H1 (cell line): ENCODE data around the gene DNASE1L1. TPM values are rescaled to one million over a fixed set of nuclear protein-coding genes. Genes with fewer than 3 reads are reported as not detected.
A peak's percentile ranks its signal among the peaks of the same experiment; 100 is the strongest.

Experiments
- CTCF ChIA-PET: fragments of 300-600 bp; sonication (Branson Sonifier 250); formaldehyde crosslinking; loops from one replicate; lab custom pipeline; 2021; ENCODE audit not compliant: partially characterized antibody; lab: Charles Lee
- POLR2A ChIA-PET: fragments of 300-600 bp; sonication (Branson Sonifier 250); formaldehyde crosslinking; loops from one replicate; lab custom pipeline; 2021; ENCODE audit warnings: inconsistent platforms; ENCODE audit not compliant: partially characterized antibody; lab: Charles Lee
- DNase-seq, 2 experiments: peaks; one replicate each; pipeline versions ENCODE4 v3.0.0 to v3.0.0-alpha.2; 2010 to 2022; ENCODE audit warnings: low spot score in 2 of 2, low read depth in 1 of 2, mixed read lengths in 1 of 2
- FAIRE-seq: peaks from 2 replicates; lab custom pipeline; 2011; peaks lifted over from hg19 to GRCh38; lab: Jason Lieb, UNC
- H2AFZ ChIP-seq: 2 replicates; pipeline ENCODE4 v1.8.1; 2012; ENCODE audit warnings: low read length, inconsistent platforms
- H2AK5ac ChIP-seq: 2 replicates; pipeline ENCODE4 v1.6.1; 2013; ENCODE audit warnings: low read depth, low read length
- H2BK120ac ChIP-seq: replicated peaks from 2 replicates; pipeline ENCODE3; 2013; ENCODE audit warnings: low read depth, low read length, inconsistent platforms
- H2BK12ac ChIP-seq: 2 replicates; pipeline ENCODE4 v1.6.1; 2013; ENCODE audit warnings: low read depth, low read length
- H2BK15ac ChIP-seq: 2 replicates; pipeline ENCODE4 v1.6.1; 2013; ENCODE audit warnings: low read length
- H2BK20ac ChIP-seq: 2 replicates; pipeline ENCODE4 v1.6.1; 2013; ENCODE audit warnings: low read length
- H2BK5ac ChIP-seq: 2 replicates; pipeline ENCODE4 v1.6.1; 2013; ENCODE audit warnings: low read depth, low read length
- H3K14ac ChIP-seq: 2 replicates; pipeline ENCODE4 v1.6.1; 2013; ENCODE audit warnings: inconsistent platforms; ENCODE audit not compliant: insufficient read length
- H3K18ac ChIP-seq: 2 replicates; pipeline ENCODE4 v1.6.1; 2013; ENCODE audit warnings: low read length; ENCODE audit errors: extremely low read depth
- H3K23ac ChIP-seq: 2 replicates; pipeline ENCODE4 v1.6.1; 2013; ENCODE audit warnings: inconsistent platforms; ENCODE audit not compliant: insufficient read length
- H3K23me2 ChIP-seq: 2 replicates; pipeline ENCODE4 v1.6.1; 2013; ENCODE audit warnings: low read depth, low read length
- H3K27ac ChIP-seq: 2 replicates; pipeline ENCODE4 v1.6.1; 2011; ENCODE audit warnings: low read depth, low read length, inconsistent platforms
- H3K27me3 ChIP-seq, 4 experiments: replicated peaks in 1 of 4; 1 replicate in 1 of 4; 2 replicates in 3 of 4; pipeline versions ENCODE4 v1.6.1 to v1.8.1; 2011 to 2013; ENCODE audit warnings: low read length in 3 of 4, mild to moderate bottlenecking in 3 of 4, inconsistent platforms in 2 of 4, mixed read lengths in 2 of 4, moderate library complexity in 1 of 4; ENCODE audit not compliant: control insufficient read depth in 3 of 4, insufficient read depth in 3 of 4; ENCODE audit errors: extremely low read depth in 1 of 4
- H3K36me3 ChIP-seq, 4 experiments: 2 replicates each; pipeline versions ENCODE4 v1.6.1 to v1.8.1; 2011 to 2013; ENCODE audit warnings: mild to moderate bottlenecking in 4 of 4, low read length in 3 of 4, moderate library complexity in 2 of 4, control low read depth in 1 of 4, inconsistent platforms in 1 of 4; ENCODE audit not compliant: insufficient read depth in 4 of 4, control insufficient read depth in 2 of 4
- H3K4ac ChIP-seq: replicated peaks from 2 replicates; pipeline ENCODE3; 2013; ENCODE audit warnings: low read length, low read depth, mixed read lengths, inconsistent platforms; ENCODE audit not compliant: insufficient read length
- H3K4me1 ChIP-seq, 4 experiments: replicated peaks in 1 of 4; 1 replicate in 1 of 4; 2 replicates in 3 of 4; pipeline versions ENCODE4 v1.6.1 to v1.8.1; 2011 to 2013; ENCODE audit warnings: low read length in 3 of 4, inconsistent platforms in 2 of 4, mixed read lengths in 1 of 4; ENCODE audit not compliant: insufficient read depth in 4 of 4, control insufficient read depth in 3 of 4
- H3K4me2 ChIP-seq, 2 experiments: 2 replicates each; pipeline versions ENCODE4 v1.6.1 to v1.8.1; 2011 to 2013; ENCODE audit warnings: low read depth in 2 of 2, low read length in 2 of 2, control low read depth in 1 of 2, inconsistent platforms in 1 of 2, mild to moderate bottlenecking in 1 of 2; ENCODE audit not compliant: insufficient read depth in 1 of 2
- H3K4me3 ChIP-seq, 4 experiments: fragments of 200-600, 300-600 bp in 1 of 4; sonication (generic), shearing (Covaris generic), sonication (Bioruptor Twin) in 1 of 4; 2 replicates each; pipeline versions ENCODE4 v1.5.1 to v1.8.1; 2011 to 2016; ENCODE audit warnings: low read length in 4 of 4, low read depth in 3 of 4, control low read depth in 2 of 4, inconsistent platforms in 2 of 4, mild to moderate bottlenecking in 2 of 4, mixed read lengths in 1 of 4, moderate library complexity in 1 of 4; ENCODE audit not compliant: insufficient read depth in 2 of 4; ENCODE audit errors: extremely low read depth in 1 of 4
- H3K56ac ChIP-seq: replicated peaks from 2 replicates; pipeline ENCODE3; 2013; ENCODE audit warnings: low read depth, mild to moderate bottlenecking, mixed read lengths, low read length, inconsistent platforms; ENCODE audit not compliant: insufficient read length
- H3K79me1 ChIP-seq: 2 replicates; pipeline ENCODE4 v1.6.1; 2013; ENCODE audit warnings: low read depth, low read length, control low read depth
- H3K79me2 ChIP-seq, 2 experiments: 2 replicates each; pipeline versions ENCODE4 v1.6.1 to v1.8.1; 2012 to 2013; ENCODE audit warnings: low read length in 2 of 2, mild to moderate bottlenecking in 2 of 2, inconsistent platforms in 1 of 2; ENCODE audit not compliant: insufficient read depth in 2 of 2, control insufficient read depth in 1 of 2
- H3K9ac ChIP-seq, 4 experiments: replicated peaks in 1 of 4; 1 replicate in 1 of 4; 2 replicates in 3 of 4; pipeline versions ENCODE4 v1.6.1 to v1.8.1; 2011 to 2013; ENCODE audit warnings: low read depth in 3 of 4, low read length in 3 of 4, control low read depth in 2 of 4, mild to moderate bottlenecking in 2 of 4, moderate library complexity in 2 of 4, inconsistent platforms in 1 of 4; ENCODE audit errors: extremely low read depth in 1 of 4
- H3K9me3 ChIP-seq, 2 experiments: 2 replicates each; pipeline versions ENCODE4 v1.6.1 to v1.8.1; 2012 to 2013; ENCODE audit warnings: mild to moderate bottlenecking in 2 of 2, moderate library complexity in 2 of 2, control low read depth in 1 of 2, inconsistent platforms in 1 of 2, low read depth in 1 of 2, low read length in 1 of 2, mixed read lengths in 1 of 2; ENCODE audit not compliant: insufficient read depth in 2 of 2
- H4K20me1 ChIP-seq, 2 experiments: replicated peaks in 1 of 2; 2 replicates each; pipeline versions ENCODE3 to v1.8.1; 2011 to 2013; ENCODE audit warnings: inconsistent platforms in 2 of 2, low read length in 2 of 2, mild to moderate bottlenecking in 1 of 2; ENCODE audit not compliant: insufficient read depth in 2 of 2, control insufficient read depth in 1 of 2
- H4K5ac ChIP-seq: 2 replicates; pipeline ENCODE4 v1.6.1; 2013; ENCODE audit warnings: low read length, low read depth, mixed read lengths, inconsistent platforms; ENCODE audit not compliant: insufficient read length
- H4K8ac ChIP-seq: 2 replicates; pipeline ENCODE4 v1.8.0; 2013; ENCODE audit warnings: mild to moderate bottlenecking, moderate library complexity, low read length, inconsistent platforms; ENCODE audit not compliant: insufficient read depth; ENCODE audit errors: extremely low read depth
- H4K91ac ChIP-seq: replicated peaks from 2 replicates; pipeline ENCODE3; 2013; ENCODE audit warnings: low read length, mixed read lengths, inconsistent platforms; ENCODE audit not compliant: insufficient read length
- MAFK ChIP-seq: IDR thresholded peaks from 2 replicates; pipeline ENCODE4 v1.6.1; 2012; ENCODE audit warnings: low read depth, mild to moderate bottlenecking, improper control_type of control experiment, low read length
- POLR2AphosphoS5 ChIP-seq: IDR thresholded peaks from 2 replicates; pipeline ENCODE4 v1.6.1; 2011; ENCODE audit warnings: low read depth, low read length
- WGBS, 2 experiments: shearing (Covaris generic) in 1 of 2; methylation state at CpG; one replicate each; pipeline versions ENCODE4 v1.1.6 to v1.1.7; 2013 to 2015; ENCODE audit warnings: low lambda C conversion rate in 2 of 2, mixed read lengths in 2 of 2, inconsistent platforms in 1 of 2, low coverage in 1 of 2, missing lambda C conversion rate in 1 of 2; ENCODE audit not compliant: insufficient replicate concordance in 2 of 2, insufficient coverage in 1 of 2, insufficient read length in 1 of 2; ENCODE audit errors: extremely low coverage in 1 of 2, missing lambda C conversion rate in 1 of 2; 5-methylcytosine and 5-hydroxymethylcytosine counted together
- polyA plus RNA-seq, 7 experiments: library from polyadenylated mRNA; depleted of rRNA in 3 of 7; stranded (reverse) in 5 of 7; unstranded in 2 of 7; fragments of >200 nt in 5 of 7; fragments of 200-250 nt in 2 of 7; gene quantifications; 1 replicate in 5 of 7; 2 replicates in 1 of 7; 4 replicates in 1 of 7; pipeline versions ENCODE4 v1.2.1 to v1.2.3, GENCODE V29; 2011 to 2013; ENCODE audit warnings: missing spikeins in 2 of 7, mixed read lengths in 2 of 7
- total RNA-seq: library from RNA; stranded (reverse); fragmentation: NEBNext Ultra II Directional; extraction: Animal tissue kit (Norgen Biotek cat#: 25700); gene quantifications from 2 replicates; pipeline ENCODE4 v1.2.1, GENCODE V29; 2021

The DNASE1L1 gene
- total and polyA plus RNA-seq, 2 of the 8 experiments (the other 6 are each of a cell fraction or from before 2014, with no cell fraction given), result 8.7 to 30.0 TPM

DNA sequence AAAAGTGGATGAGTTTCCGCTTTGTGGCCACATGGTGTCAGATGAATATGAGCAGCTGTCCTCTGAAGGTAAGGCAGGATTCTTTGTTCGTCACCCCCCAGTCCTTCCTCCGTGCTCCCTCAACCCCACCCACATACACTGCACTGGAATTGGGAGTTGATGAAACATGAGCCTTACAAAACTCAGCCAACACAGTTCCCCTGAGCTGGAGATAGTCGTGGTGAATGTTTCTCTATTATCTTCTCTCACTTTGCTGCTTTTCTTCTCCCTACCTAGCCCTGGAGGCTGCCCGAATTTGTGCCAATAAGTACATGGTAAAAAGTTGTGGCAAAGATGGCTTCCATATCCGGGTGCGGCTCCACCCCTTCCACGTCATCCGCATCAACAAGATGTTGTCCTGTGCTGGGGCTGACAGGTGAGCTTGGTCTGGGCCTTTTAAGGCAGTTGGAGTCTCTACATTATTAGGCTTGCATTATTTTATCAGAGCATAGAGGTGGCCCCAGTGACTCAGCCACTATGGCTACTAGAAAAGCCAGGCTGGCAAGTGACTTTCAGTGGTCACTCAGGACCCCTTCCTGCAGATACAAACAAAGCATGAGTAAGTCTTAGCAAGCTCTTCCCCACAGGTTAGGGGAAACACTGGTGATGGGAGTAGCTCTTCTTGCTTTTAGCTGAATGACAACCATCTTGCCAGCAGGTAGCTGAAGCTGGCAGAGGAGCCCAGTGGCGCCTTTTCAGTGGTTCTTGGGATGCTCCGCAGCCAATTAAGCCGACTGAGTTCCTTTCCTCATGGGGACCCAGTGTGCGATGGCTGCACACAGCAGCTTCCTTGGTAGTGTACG, 9.3 kb downstream of the DNASE1L1 start:
- Histone ChIP-seq H3K18ac (no peak overlapping the region; the same call in 1 of the 2 replicates), H3K36me3 (peaks cover 13 to 25% (median 19%) of the 10 kb centered on the region in 4 experiments), H3K23me2 (peaks cover 6% of the 10 kb centered on the region; the same call in 1 of the 2 replicates), H4K20me1 (peaks cover 3 to 4% of the 10 kb centered on the region in 2 experiments), H4K5ac (no peak overlapping the region), H2BK120ac (no peak overlapping the region), H2BK15ac (no peak overlapping the region), H3K9me3 (no peaks in the 10 kb centered on the region), H3K9ac (peak overlapping the region; percentile 59 to 99 (median 85)), H3K14ac (no peak overlapping the region), H3K27me3 (no peaks in the 10 kb centered on the region), H3K56ac (no peak overlapping the region), H3K4me3 (peak overlapping the region; percentile 82 to 99 (median 96)), H2BK20ac (no peak overlapping the region), H2AK5ac (no peak overlapping the region), H2BK12ac (no peak overlapping the region), H3K4me2 (peak overlapping the region; percentile 72 to 85), H4K91ac (no peak overlapping the region), H4K8ac (no peak overlapping the region), H2BK5ac (no peak overlapping the region), H3K79me1 (no peaks in the 10 kb centered on the region), H3K79me2 (peaks cover 0 to 15% of the 10 kb centered on the region in 2 experiments; a peak in 2 of 4 replicates), H3K4me1 (peaks cover 0 to 6% (median 0%) of the 10 kb centered on the region in 4 experiments; a peak in 2 of 7 replicates), H3K4ac (no peak overlapping the region), H3K23ac (no peak overlapping the region), H3K27ac (peak overlapping the region; percentile 79; the same call in 1 of the 2 replicates), H2AFZ (no peak overlapping the region)
- 64% methylated on average over 12 of the region's 14 CpGs; no CpG with 5 or more reads in 1 of the 2 experiments for WGBS, 2 experiments
- TF ChIP-seq MAFK (no peak), POLR2AphosphoS5 (peak; percentile 79; the same call in 1 of the 2 replicates)
- DNase-seq, result no peak
- POLR2A ChIA-PET, result interaction anchor here (0.7 to 8.4 kb wide), 24 partner anchors 10 to 133 kb away, joined by 3 to 124 read pairs (median 5); partner anchors contain the start of genes ATP6AP1, DNASE1L1, EMD and FAM50A
- no peak for FAIRE-seq
- CTCF ChIA-PET, result interaction anchor here (1.3 to 4.9 kb wide), 6 partner anchors 9 to 34 kb away, joined by 3 to 20 read pairs (median 5); partner anchors contain the start of genes DNASE1L1 and FLNA
